ENCODE results near the gene CYTH1. TPM values are rescaled to one million over a fixed set of nuclear protein-coding genes. Genes with fewer than 3 reads are reported as not detected.

CYTH1 gene
- polyA plus RNA-seq, 1 of the 3 experiments (the other 2 are of a cell fraction): 23.8 TPM

- TF ChIP-seq, protein P1, sequence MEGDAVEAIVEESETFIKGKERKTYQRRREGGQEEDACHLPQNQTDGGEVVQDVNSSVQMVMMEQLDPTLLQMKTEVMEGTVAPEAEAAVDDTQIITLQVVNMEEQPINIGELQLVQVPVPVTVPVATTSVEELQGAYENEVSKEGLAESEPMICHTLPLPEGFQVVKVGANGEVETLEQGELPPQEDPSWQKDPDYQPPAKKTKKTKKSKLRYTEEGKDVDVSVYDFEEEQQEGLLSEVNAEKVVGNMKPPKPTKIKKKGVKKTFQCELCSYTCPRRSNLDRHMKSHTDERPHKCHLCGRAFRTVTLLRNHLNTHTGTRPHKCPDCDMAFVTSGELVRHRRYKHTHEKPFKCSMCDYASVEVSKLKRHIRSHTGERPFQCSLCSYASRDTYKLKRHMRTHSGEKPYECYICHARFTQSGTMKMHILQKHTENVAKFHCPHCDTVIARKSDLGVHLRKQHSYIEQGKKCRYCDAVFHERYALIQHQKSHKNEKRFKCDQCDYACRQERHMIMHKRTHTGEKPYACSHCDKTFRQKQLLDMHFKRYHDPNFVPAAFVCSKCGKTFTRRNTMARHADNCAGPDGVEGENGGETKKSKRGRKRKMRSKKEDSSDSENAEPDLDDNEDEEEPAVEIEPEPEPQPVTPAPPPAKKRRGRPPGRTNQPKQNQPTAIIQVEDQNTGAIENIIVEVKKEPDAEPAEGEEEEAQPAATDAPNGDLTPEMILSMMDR (IDR thresholded peaks at IDR 0.05): no peak
- TF ChIP-seq SIN3A (IDR thresholded peaks at IDR 0.05; ENCODE audit: borderline replicate concordance, low read depth, low read length) (no peak), MAX (IDR thresholded peaks at IDR 0.05; ENCODE audit: low read depth) (no peak), MXI1 (IDR thresholded peaks at IDR 0.05; ENCODE audit: low read depth, low read length) (no peak), CHD2 (IDR thresholded peaks at IDR 0.05; ENCODE audit: low read length, partially characterized antibody) (no peak), FOSL2 (IDR thresholded peaks at IDR 0.05; ENCODE audit: borderline replicate concordance, low read depth) (no peak), MEF2A (IDR thresholded peaks at IDR 0.05; ENCODE audit: borderline replicate concordance, low read depth) (no peak), GABPA (IDR thresholded peaks at IDR 0.05; ENCODE audit: low read depth) (no peak), NFIC (IDR thresholded peaks at IDR 0.05; ENCODE audit: borderline replicate concordance) (no peak), NRF1 (IDR thresholded peaks at IDR 0.05; ENCODE audit: low read depth, low read length) (no peak), FOXM1 (IDR thresholded peaks at IDR 0.05; ENCODE audit: low read depth) (no peak), RCOR1 (IDR thresholded peaks at IDR 0.05; ENCODE audit: low read length) (no peak), RXRA (IDR thresholded peaks at IDR 0.05; ENCODE audit: borderline replicate concordance, low read depth) (no peak), TEAD4 (IDR thresholded peaks at IDR 0.05; ENCODE audit: borderline replicate concordance, insufficient read depth) (no peak), TCF12 (IDR thresholded peaks at IDR 0.05) (no peak), RFX5 (IDR thresholded peaks at IDR 0.05; ENCODE audit: low read length) (no peak), JUND (IDR thresholded peaks at IDR 0.05) (no peak)
- TF ChIP-seq, protein P2, sequence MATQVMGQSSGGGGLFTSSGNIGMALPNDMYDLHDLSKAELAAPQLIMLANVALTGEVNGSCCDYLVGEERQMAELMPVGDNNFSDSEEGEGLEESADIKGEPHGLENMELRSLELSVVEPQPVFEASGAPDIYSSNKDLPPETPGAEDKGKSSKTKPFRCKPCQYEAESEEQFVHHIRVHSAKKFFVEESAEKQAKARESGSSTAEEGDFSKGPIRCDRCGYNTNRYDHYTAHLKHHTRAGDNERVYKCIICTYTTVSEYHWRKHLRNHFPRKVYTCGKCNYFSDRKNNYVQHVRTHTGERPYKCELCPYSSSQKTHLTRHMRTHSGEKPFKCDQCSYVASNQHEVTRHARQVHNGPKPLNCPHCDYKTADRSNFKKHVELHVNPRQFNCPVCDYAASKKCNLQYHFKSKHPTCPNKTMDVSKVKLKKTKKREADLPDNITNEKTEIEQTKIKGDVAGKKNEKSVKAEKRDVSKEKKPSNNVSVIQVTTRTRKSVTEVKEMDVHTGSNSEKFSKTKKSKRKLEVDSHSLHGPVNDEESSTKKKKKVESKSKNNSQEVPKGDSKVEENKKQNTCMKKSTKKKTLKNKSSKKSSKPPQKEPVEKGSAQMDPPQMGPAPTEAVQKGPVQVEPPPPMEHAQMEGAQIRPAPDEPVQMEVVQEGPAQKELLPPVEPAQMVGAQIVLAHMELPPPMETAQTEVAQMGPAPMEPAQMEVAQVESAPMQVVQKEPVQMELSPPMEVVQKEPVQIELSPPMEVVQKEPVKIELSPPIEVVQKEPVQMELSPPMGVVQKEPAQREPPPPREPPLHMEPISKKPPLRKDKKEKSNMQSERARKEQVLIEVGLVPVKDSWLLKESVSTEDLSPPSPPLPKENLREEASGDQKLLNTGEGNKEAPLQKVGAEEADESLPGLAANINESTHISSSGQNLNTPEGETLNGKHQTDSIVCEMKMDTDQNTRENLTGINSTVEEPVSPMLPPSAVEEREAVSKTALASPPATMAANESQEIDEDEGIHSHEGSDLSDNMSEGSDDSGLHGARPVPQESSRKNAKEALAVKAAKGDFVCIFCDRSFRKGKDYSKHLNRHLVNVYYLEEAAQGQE (IDR thresholded peaks at IDR 0.05; ENCODE audit: low read depth, low read length): no peak
- TF ChIP-seq, protein P3, sequence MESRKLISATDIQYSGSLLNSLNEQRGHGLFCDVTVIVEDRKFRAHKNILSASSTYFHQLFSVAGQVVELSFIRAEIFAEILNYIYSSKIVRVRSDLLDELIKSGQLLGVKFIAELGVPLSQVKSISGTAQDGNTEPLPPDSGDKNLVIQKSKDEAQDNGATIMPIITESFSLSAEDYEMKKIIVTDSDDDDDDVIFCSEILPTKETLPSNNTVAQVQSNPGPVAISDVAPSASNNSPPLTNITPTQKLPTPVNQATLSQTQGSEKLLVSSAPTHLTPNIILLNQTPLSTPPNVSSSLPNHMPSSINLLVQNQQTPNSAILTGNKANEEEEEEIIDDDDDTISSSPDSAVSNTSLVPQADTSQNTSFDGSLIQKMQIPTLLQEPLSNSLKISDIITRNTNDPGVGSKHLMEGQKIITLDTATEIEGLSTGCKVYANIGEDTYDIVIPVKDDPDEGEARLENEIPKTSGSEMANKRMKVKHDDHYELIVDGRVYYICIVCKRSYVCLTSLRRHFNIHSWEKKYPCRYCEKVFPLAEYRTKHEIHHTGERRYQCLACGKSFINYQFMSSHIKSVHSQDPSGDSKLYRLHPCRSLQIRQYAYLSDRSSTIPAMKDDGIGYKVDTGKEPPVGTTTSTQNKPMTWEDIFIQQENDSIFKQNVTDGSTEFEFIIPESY (IDR thresholded peaks at IDR 0.05; ENCODE audit: borderline replicate concordance, low read depth): no peak
- TF ChIP-seq, protein P4, sequence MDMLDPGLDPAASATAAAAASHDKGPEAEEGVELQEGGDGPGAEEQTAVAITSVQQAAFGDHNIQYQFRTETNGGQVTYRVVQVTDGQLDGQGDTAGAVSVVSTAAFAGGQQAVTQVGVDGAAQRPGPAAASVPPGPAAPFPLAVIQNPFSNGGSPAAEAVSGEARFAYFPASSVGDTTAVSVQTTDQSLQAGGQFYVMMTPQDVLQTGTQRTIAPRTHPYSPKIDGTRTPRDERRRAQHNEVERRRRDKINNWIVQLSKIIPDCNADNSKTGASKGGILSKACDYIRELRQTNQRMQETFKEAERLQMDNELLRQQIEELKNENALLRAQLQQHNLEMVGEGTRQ (IDR thresholded peaks at IDR 0.05; ENCODE audit: borderline replicate concordance, low read depth, low read length): no peak
- peaks cover 24% of the 10 kb centered on the region for H3F3A ChIP-seq (replicated peaks; ENCODE audit: insufficient read depth)
- no peaks in the 10 kb centered on the region for H3K79me2 ChIP-seq (ENCODE audit: insufficient read depth)
- 0 out of 2 replicates have a peak overlapping the region, but pooled peaks have one; percentile 40 for H3K4me2 ChIP-seq
- no peaks in the 10 kb centered on the region for H3K9me2 ChIP-seq
- CTCF ChIA-PET: interaction anchor here (1.0 to 2.8 kb wide), 4 partner anchors 8 to 293 kb away, joined by 3 to 11 read pairs (median 7); no protein-coding TSS in a partner anchor
- no peaks in the 10 kb centered on the region for H3K9me3 ChIP-seq
- peaks cover 20% of the 10 kb centered on the region in 2 experiments; a peak in 2 of 4 replicates for H3K4me1 ChIP-seq (ENCODE audit: control insufficient read depth in 1 of 2, insufficient read depth in 2 of 2, low read depth in 1 of 2, low read length in 1 of 2)
- peaks cover 13 to 20% of the 10 kb centered on the region in 2 experiments for H3K36me3 ChIP-seq (replicated peaks in 1 of 2; ENCODE audit: control insufficient read depth in 1 of 2, insufficient read depth in 2 of 2, low read length in 1 of 2)
- 93% methylated on average over 4 of the region's 4 CpGs for WGBS (ENCODE audit: low lambda C conversion rate)
- no peak for DNase-seq
- POLR2A ChIA-PET: no interaction called here
- peak overlapping the region in 1 of 2 experiments; percentile 52; a peak in 1 of 4 replicates for H3K27ac ChIP-seq (ENCODE audit: low read depth in 2 of 2, low read length in 1 of 2)
- H3K9ac ChIP-seq: no peak overlapping the region
- no peaks in the 10 kb centered on the region for H3K27me3 ChIP-seq (ENCODE audit: insufficient read depth)
- H3K4me3 ChIP-seq (ENCODE audit: low read depth in 2 of 2, low read length in 1 of 2): no peak overlapping the region
- no peak overlapping the region for H2AFZ ChIP-seq (ENCODE audit: low read depth)
- no peaks in the 10 kb centered on the region for H4K20me1 ChIP-seq (ENCODE audit: insufficient read depth)
Observed at GRCh38 chr17:78790552-78790951, 8.5 kb upstream of the CYTH1 start.
